Type B pancreatic cell (in vitro differentiated cells): ENCODE data around the gene ATP5ME. TPM values are rescaled to one million over a fixed set of nuclear protein-coding genes. Genes with fewer than 3 reads are reported as not detected.

ENCODE experiments used
- DNase-seq: peaks from one replicate; pipeline ENCODE4 v3.0.0; 2021; ENCODE audit warnings: mixed read lengths; ENCODE audit not compliant: unreplicated experiment; ENCODE audit errors: extremely low spot score
- H3K27ac Mint-ChIP-seq: 2 replicates; pipeline ENCODE4 v1.8.0; 2021; ENCODE audit warnings: mild to moderate bottlenecking, mixed read lengths
- H3K27me3 Mint-ChIP-seq: 2 replicates; pipeline ENCODE4 v1.8.0; 2021; ENCODE audit warnings: mixed read lengths
- H3K36me3 Mint-ChIP-seq: 2 replicates; pipeline ENCODE4 v1.8.0; 2021; ENCODE audit warnings: mixed read lengths
- H3K4me1 Mint-ChIP-seq: one replicate; pipeline ENCODE4 v1.8.0; 2021; ENCODE audit warnings: mixed read lengths; ENCODE audit not compliant: unreplicated experiment
- H3K4me3 Mint-ChIP-seq: 2 replicates; pipeline ENCODE4 v1.8.0; 2021; ENCODE audit warnings: mild to moderate bottlenecking, mixed read lengths
- H3K9me3 Mint-ChIP-seq: 2 replicates; pipeline ENCODE4 v1.8.0; 2021; ENCODE audit warnings: mixed read lengths
- CTCF ChIP-seq: fragments of 200-600 bp; sonication (generic); conservative IDR thresholded peaks from 2 replicates; pipeline ENCODE4 v1.5.0; 2021; ENCODE audit warnings: antibody characterized with exemption, mild to moderate bottlenecking
- total RNA-seq: library from RNA; stranded (reverse); gene quantifications from 2 replicates; pipeline ENCODE4 v1.2.1, GENCODE V29; 2021; ENCODE audit warnings: low replicate concordance

ATP5ME gene
- total RNA-seq, 1 donor from 2014 or later = 285 TPM

- Mint-ChIP-seq H3K4me1 (peaks cover 7% of the 10 kb centered on the region), H3K4me3 (no peak overlapping the region)
Measured at GRCh38 chr4:720111-720860, 46.2 kb upstream of the ATP5ME start.

GRCh38 chr4:718460-718859 is 44.4 kb upstream of the ATP5ME start:
- H3K4me3 Mint-ChIP-seq = no peak overlapping the region
- no peaks in the 10 kb centered on the region for H3K9me3 Mint-ChIP-seq
- no peaks in the 10 kb centered on the region for H3K27me3 Mint-ChIP-seq
- H3K27ac Mint-ChIP-seq = no peak overlapping the region
- H3K4me1 Mint-ChIP-seq = peaks cover 7% of the 10 kb centered on the region
- no peak for TF ChIP-seq CTCF
- H3K36me3 Mint-ChIP-seq = peaks cover 7% of the 10 kb centered on the region
- DNase-seq = no peak

More at GRCh38 chr4:720111-720860, 46.2 kb upstream of the ATP5ME start:
- no peak for TF ChIP-seq CTCF
- no peak for DNase-seq
- H3K36me3 Mint-ChIP-seq = peaks cover 7% of the 10 kb centered on the region
- H3K27ac Mint-ChIP-seq = peak overlapping the region; percentile 43
- no peaks in the 10 kb centered on the region for H3K27me3 Mint-ChIP-seq
- H3K9me3 Mint-ChIP-seq = no peaks in the 10 kb centered on the region

GRCh38 chr4:717601-718320 is 43.7 kb upstream of the ATP5ME start:
- Mint-ChIP-seq H3K4me1 (peaks cover 7% of the 10 kb centered on the region), H3K27ac (peak overlapping the region; percentile 29), H3K9me3 (no peaks in the 10 kb centered on the region), H3K36me3 (peaks cover 7% of the 10 kb centered on the region), H3K27me3 (no peaks in the 10 kb centered on the region), H3K4me3 (no peak overlapping the region)
- no peak for TF ChIP-seq CTCF
- DNase-seq = no peak

- no peak overlapping the region for H3K4me3 Mint-ChIP-seq
- H3K9me3 Mint-ChIP-seq = no peaks in the 10 kb centered on the region
- H3K27me3 Mint-ChIP-seq = no peaks in the 10 kb centered on the region
- DNase-seq = no peak
- peaks cover 16% of the 10 kb centered on the region for H3K36me3 Mint-ChIP-seq
- no peak overlapping the region for H3K27ac Mint-ChIP-seq
- TF ChIP-seq CTCF = no peak
- H3K4me1 Mint-ChIP-seq = peaks cover 19% of the 10 kb centered on the region
Measured at GRCh38 chr4:714087-714486, 40.0 kb upstream of the ATP5ME start.

GRCh38 chr4:712916-713632 is 39.0 kb upstream of the ATP5ME start:
- no peak for DNase-seq
- TF ChIP-seq CTCF = no peak
- no peaks in the 10 kb centered on the region for H3K9me3 Mint-ChIP-seq
- peaks cover 26% of the 10 kb centered on the region for H3K4me1 Mint-ChIP-seq
- H3K4me3 Mint-ChIP-seq = no peak overlapping the region
- H3K36me3 Mint-ChIP-seq = peaks cover 22% of the 10 kb centered on the region
- H3K27ac Mint-ChIP-seq = no peak overlapping the region
- no peaks in the 10 kb centered on the region for H3K27me3 Mint-ChIP-seq
